Coronary artery (tissue), 2 donors: ENCODE data around the gene PBX3.

Experiments used
- DNase-seq: peaks from one replicate; pipeline ENCODE4 v3.0.0-alpha.2; 2017; ENCODE audit warnings: low spot score
- H3K27ac ChIP-seq, 2 donors: fragments of 200-600 bp; sonication (generic); one replicate each; pipeline ENCODE4 v1.5.1; 2016 to 2019
- H3K4me3 ChIP-seq: fragments of 200-600 bp; sonication (generic); 2 replicates; pipeline ENCODE4 v1.5.1; 2016; ENCODE audit warnings: mild to moderate bottlenecking, moderate library complexity
- TF ChIP-seq, protein P1 (sequence below): fragments of 200-600 bp; sonication (generic); IDR thresholded peaks from one replicate; pipeline ENCODE4 v1.5.1; 2019; ENCODE audit warnings: antibody characterized with exemption

The PBX3 gene

DNA sequence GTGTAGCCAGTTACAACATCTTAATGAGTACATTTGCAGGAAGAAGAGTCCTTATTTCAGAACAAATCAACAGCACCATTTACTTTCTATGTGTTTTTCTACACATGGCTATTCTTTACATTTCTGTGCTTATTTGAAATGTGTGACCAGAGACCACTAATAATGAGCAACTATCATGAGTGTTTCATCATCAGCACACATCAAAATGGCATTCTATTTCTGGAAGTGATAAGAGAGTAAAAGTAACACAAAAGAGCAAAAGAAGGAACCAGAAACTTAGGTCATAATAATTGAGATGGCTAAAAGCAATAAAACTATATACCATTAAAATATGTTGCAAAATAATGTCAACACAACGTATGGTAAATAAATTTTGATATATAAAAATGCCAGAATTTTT, 159.7 kb downstream of the PBX3 start:
- TF ChIP-seq, protein P1, sequence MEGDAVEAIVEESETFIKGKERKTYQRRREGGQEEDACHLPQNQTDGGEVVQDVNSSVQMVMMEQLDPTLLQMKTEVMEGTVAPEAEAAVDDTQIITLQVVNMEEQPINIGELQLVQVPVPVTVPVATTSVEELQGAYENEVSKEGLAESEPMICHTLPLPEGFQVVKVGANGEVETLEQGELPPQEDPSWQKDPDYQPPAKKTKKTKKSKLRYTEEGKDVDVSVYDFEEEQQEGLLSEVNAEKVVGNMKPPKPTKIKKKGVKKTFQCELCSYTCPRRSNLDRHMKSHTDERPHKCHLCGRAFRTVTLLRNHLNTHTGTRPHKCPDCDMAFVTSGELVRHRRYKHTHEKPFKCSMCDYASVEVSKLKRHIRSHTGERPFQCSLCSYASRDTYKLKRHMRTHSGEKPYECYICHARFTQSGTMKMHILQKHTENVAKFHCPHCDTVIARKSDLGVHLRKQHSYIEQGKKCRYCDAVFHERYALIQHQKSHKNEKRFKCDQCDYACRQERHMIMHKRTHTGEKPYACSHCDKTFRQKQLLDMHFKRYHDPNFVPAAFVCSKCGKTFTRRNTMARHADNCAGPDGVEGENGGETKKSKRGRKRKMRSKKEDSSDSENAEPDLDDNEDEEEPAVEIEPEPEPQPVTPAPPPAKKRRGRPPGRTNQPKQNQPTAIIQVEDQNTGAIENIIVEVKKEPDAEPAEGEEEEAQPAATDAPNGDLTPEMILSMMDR: no peak
- H3K4me3 ChIP-seq: no peak overlapping the region

DNA sequence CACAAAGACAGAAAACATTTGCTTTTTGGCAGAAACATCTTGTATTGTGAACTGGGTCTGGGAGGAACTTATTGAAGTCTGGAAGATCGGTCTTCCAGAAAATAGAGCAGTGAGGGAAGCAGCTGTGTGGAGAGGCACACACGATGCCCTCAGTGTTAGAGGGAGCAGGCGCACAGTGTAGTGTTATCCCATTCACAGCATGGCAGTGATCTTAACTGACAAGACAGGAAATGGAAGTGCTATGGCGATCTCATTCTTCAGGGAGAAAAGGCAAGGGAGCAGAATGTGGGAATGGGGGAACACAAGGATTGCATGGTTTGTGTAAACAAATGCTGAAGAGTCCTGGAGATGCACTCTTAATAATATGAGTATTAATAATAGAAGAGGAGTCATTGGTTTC, 161.0 kb downstream of the PBX3 start:
- DNase-seq: no peak
- no peak overlapping the region for H3K4me3 ChIP-seq
- TF ChIP-seq, protein P1: no peak
- H3K27ac ChIP-seq: no peak overlapping the region

More for the DNA sequence above, 159.7 kb downstream of the PBX3 start:
- H3K27ac ChIP-seq: no peak overlapping the region
- no peak for DNase-seq

DNA sequence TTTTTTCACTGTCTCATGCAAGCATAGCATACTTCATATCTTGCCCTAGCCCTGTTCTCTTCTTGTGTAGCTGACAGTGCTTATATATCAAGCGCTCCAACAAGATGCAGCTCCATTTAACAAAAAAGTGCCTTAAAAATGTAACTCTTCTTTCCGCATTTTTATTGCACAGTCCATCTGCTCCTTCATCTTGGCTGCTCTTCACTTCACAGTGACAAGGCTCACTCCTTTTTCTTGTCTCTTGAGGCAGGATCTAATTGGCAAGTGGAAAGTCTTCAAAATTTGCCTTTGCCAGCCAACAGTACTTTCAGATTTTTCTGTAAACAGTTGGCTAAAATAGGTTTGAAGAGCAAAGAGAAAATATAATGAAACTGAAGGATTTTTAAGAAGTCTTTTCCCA, 161.8 kb downstream of the PBX3 start:
- Histone ChIP-seq H3K27ac (no peak overlapping the region), H3K4me3 (no peak overlapping the region)
- no peak for DNase-seq
- TF ChIP-seq, protein P1: no peak

DNA sequence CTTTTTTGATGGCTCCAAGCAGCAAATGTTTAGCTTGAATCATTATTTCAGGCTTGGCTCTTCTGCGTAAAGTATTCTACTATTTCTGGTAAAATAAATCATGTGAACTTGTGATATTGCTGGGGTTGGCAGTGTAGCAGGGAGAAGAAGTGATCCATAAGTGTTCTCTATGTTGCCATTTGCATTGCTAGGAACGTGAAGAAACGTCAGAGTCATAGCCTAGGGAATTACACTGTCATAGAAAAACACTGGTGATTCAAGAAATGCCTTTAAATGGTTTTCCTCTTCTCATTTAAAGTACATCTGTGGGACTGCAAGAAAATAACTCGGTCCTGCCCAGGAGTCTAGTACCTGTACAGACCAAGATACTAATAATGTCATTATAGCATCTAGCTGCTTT, 162.3 kb downstream of the PBX3 start:
- no peak for DNase-seq
- Histone ChIP-seq H3K4me3 (no peak overlapping the region), H3K27ac (no peak overlapping the region)
- TF ChIP-seq, protein P1: no peak

DNA sequence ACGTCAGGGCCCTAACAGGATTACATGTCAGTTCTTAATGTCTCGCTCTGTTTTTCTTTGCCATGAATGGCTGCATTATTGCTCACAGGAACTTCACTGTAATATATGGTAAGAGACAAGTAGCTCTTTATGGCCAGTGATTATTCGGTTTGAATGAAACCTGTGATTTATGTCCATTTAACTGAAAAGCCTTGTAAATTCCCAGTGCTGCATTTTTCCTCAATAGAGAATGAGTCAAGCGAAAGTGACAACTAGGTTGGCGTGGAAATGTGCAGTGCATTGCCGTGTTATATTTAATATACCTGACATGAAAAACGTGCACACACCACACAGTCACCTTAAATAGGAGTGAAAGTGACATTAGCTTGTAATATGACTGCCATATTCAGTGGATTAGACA, 163.1 kb downstream of the PBX3 start:
- no peak for DNase-seq
- TF ChIP-seq, protein P1: no peak

DNA sequence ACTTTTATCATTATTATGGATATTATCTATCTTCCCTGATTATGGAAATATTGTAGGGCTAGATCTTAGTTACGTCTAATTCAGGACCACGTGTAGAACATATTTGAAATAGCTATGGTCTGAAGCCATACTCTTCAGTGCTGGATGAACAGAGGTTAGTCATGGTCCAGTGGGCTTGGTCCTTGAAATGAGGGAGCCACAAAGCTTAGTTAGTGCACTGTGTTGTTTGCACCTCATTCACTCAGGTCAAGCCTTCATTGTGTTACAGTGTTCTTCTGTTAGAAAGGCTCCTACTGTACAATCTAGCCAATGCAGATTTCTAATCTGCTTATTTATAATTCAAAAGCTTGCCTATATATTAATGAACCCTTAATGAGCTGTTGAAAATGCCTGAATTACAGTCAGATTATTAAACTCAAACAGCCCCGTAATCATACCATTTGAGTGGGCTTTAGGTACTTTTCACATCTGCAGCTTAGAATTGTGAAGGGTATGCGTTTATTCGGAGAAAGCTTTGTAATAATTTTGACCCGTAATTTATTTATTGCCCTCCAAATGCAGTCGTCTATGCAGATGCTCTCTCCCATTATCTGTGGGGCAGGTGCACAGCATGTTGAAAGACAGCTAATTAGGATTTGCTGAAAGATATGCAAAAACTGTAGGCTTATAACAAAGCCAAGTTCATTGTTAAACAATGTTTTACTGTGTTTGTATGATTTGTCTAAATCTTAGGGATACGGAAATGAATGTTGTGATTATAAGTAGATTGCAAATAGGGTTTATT, 164.9 kb downstream of the PBX3 start:
- no peak overlapping the region for H3K27ac ChIP-seq
- TF ChIP-seq, protein P1: no peak
- no peak for DNase-seq
- no peak overlapping the region for H3K4me3 ChIP-seq

More for the DNA sequence above, 163.1 kb downstream of the PBX3 start:
- H3K4me3 ChIP-seq: no peak overlapping the region
- H3K27ac ChIP-seq: no peak overlapping the region

DNA sequence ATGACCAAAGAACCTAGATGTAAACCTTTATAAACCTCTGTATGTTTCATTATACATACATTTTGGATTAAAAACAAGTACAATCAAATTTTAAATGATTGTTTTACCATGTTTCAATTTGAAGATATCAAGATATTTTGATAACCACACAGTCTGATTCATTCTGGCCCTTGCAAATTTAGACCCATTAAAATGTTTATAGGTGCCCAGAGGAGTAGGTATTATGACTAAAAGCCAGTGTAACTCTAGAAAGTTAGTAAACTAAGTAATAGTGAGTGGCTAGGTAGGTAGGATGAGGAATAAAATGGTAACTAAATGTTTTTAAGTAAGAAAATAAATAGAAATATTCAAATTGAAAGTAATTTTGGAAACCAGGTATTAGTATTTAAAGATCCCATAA, 165.5 kb downstream of the PBX3 start:
- TF ChIP-seq, protein P1: no peak
- no peak overlapping the region for H3K4me3 ChIP-seq
- H3K27ac ChIP-seq: no peak overlapping the region
- no peak for DNase-seq
